ENCODE results near the gene SPATS2L. TPM values are rescaled to one million over a fixed set of nuclear protein-coding genes. Genes with fewer than 3 reads are reported as not detected.

SPATS2L gene
- total and polyA plus RNA-seq, 2 of the 13 experiments (the other 11 are each of a cell fraction or from before 2014, with no cell fraction given), result 154 to 212 TPM

DNA sequence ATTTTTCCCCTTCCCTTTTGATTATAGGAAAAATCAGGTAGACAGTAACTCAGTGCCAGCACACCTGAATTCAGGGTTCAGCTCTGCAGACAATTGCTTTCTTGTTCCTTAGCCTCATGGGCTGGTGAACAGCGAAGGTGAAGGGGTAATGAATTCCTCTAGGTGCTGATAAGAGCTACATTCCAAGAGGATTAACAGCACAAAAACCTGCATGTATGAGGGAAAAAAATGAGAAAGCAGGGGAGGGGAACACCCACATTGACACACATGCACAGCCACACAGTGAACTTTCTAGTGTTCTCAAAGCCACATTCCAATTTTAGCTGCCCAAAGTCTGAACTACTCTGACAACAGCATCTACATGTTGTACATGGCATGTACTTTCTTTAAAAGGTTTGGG, 46.1 kb downstream of the SPATS2L start (continued):
- TF ChIP-seq AGO2 (optimal IDR thresholded peaks at IDR 0.05; ENCODE audit: low read depth, low read length) (peak; percentile 21), SOX6 (IDR thresholded peaks at IDR 0.05) (no peak), SOX6 (CRISPR knock-in tag; IDR thresholded peaks at IDR 0.05) (peak; percentile 37), YEATS2 (CRISPR knock-in tag; IDR thresholded peaks at IDR 0.05; ENCODE audit: borderline replicate concordance) (no peak), TBX2 (CRISPR knock-in tag; IDR thresholded peaks at IDR 0.05; ENCODE audit: borderline replicate concordance) (0 out of 2 replicates have a peak, but pooled peaks have one; percentile 24), RBM22 (optimal IDR thresholded peaks at IDR 0.05; ENCODE audit: low read length) (peak; percentile 57), ZNF614 (CRISPR knock-in tag; IDR thresholded peaks at IDR 0.05; ENCODE audit: borderline replicate concordance) (no peak), GATAD2A (CRISPR knock-in tag; IDR thresholded peaks at IDR 0.05) (peak; percentile 36; the same call in 1 of the 2 replicates), CHD4 (IDR thresholded peaks at IDR 0.05; ENCODE audit: borderline replicate concordance, low read length) (no peak), ZFP82 (CRISPR knock-in tag; IDR thresholded peaks at IDR 0.05; ENCODE audit: borderline replicate concordance) (no peak), FOXC1 (CRISPR knock-in tag; IDR thresholded peaks at IDR 0.05; ENCODE audit: borderline replicate concordance) (no peak), SALL2 (CRISPR knock-in tag; IDR thresholded peaks at IDR 0.05) (no peak), NFIC (IDR thresholded peaks at IDR 0.05; ENCODE audit: low read length) (no peak), ZNF264 (CRISPR knock-in tag; IDR thresholded peaks at IDR 0.05) (no peak), ZNF101 (CRISPR knock-in tag; IDR thresholded peaks at IDR 0.05; ENCODE audit: borderline replicate concordance, low read depth) (no peak), ZNF138 (CRISPR knock-in tag; IDR thresholded peaks at IDR 0.05; ENCODE audit: low read depth) (no peak), SOX13 (IDR thresholded peaks at IDR 0.05) (no peak), SOX13 (CRISPR knock-in tag; conservative IDR thresholded peaks at IDR 0.05 in 1 of 2, IDR thresholded peaks at IDR 0.05 in 1 of 2) (peak in 1 of 2 experiments; percentile 59; a peak in 2 of 4 replicates), HCFC1 (IDR thresholded peaks at IDR 0.05; ENCODE audit: low read depth, low read length) (no peak), TARDBP (CRISPR knock-in tag; IDR thresholded peaks at IDR 0.05) (0 out of 2 replicates have a peak, but pooled peaks have one; percentile 23), ZNF891 (CRISPR knock-in tag; IDR thresholded peaks at IDR 0.05) (no peak), BCL6 (CRISPR knock-in tag; IDR thresholded peaks at IDR 0.05) (peak; percentile 59), MZF1 (CRISPR knock-in tag; IDR thresholded peaks at IDR 0.05; ENCODE audit: borderline replicate concordance) (no peak), SIX4 (CRISPR knock-in tag; IDR thresholded peaks at IDR 0.05) (no peak), TCF7 (IDR thresholded peaks at IDR 0.05; ENCODE audit: low read depth) (no peak)
- TF ChIP-seq, protein P1, sequence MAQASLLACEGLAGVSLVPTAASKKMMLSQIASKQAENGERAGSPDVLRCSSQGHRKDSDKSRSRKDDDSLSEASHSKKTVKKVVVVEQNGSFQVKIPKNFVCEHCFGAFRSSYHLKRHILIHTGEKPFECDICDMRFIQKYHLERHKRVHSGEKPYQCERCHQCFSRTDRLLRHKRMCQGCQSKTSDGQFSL (CRISPR knock-in tag; IDR thresholded peaks at IDR 0.05), result no peak
- TF ChIP-seq, protein P2, sequence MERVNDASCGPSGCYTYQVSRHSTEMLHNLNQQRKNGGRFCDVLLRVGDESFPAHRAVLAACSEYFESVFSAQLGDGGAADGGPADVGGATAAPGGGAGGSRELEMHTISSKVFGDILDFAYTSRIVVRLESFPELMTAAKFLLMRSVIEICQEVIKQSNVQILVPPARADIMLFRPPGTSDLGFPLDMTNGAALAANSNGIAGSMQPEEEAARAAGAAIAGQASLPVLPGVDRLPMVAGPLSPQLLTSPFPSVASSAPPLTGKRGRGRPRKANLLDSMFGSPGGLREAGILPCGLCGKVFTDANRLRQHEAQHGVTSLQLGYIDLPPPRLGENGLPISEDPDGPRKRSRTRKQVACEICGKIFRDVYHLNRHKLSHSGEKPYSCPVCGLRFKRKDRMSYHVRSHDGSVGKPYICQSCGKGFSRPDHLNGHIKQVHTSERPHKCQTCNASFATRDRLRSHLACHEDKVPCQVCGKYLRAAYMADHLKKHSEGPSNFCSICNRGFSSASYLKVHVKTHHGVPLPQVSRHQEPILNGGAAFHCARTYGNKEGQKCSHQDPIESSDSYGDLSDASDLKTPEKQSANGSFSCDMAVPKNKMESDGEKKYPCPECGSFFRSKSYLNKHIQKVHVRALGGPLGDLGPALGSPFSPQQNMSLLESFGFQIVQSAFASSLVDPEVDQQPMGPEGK (CRISPR knock-in tag; IDR thresholded peaks at IDR 0.05), result 0 out of 2 replicates have a peak, but pooled peaks have one; percentile 16
- TF ChIP-seq, protein P3, sequence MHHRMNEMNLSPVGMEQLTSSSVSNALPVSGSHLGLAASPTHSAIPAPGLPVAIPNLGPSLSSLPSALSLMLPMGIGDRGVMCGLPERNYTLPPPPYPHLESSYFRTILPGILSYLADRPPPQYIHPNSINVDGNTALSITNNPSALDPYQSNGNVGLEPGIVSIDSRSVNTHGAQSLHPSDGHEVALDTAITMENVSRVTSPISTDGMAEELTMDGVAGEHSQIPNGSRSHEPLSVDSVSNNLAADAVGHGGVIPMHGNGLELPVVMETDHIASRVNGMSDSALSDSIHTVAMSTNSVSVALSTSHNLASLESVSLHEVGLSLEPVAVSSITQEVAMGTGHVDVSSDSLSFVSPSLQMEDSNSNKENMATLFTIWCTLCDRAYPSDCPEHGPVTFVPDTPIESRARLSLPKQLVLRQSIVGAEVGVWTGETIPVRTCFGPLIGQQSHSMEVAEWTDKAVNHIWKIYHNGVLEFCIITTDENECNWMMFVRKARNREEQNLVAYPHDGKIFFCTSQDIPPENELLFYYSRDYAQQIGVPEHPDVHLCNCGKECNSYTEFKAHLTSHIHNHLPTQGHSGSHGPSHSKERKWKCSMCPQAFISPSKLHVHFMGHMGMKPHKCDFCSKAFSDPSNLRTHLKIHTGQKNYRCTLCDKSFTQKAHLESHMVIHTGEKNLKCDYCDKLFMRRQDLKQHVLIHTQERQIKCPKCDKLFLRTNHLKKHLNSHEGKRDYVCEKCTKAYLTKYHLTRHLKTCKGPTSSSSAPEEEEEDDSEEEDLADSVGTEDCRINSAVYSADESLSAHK (CRISPR knock-in tag; IDR thresholded peaks at IDR 0.05; ENCODE audit: borderline replicate concordance), result no peak
